NCI-H2196 (cell line): ENCODE data around the gene ACTN3.
"Not testable (repeated sequence)": the region's sequence is repeated elsewhere in the genome, so short reads cannot be mapped to it uniquely, and the experiment has no call there.

ENCODE experiments used
- DNase-seq: peaks from one replicate; lab custom pipeline; 2025; ENCODE audit not compliant: unreplicated experiment; lab: John Stamatoyannopoulos, UW

Gene ACTN3

DNA sequence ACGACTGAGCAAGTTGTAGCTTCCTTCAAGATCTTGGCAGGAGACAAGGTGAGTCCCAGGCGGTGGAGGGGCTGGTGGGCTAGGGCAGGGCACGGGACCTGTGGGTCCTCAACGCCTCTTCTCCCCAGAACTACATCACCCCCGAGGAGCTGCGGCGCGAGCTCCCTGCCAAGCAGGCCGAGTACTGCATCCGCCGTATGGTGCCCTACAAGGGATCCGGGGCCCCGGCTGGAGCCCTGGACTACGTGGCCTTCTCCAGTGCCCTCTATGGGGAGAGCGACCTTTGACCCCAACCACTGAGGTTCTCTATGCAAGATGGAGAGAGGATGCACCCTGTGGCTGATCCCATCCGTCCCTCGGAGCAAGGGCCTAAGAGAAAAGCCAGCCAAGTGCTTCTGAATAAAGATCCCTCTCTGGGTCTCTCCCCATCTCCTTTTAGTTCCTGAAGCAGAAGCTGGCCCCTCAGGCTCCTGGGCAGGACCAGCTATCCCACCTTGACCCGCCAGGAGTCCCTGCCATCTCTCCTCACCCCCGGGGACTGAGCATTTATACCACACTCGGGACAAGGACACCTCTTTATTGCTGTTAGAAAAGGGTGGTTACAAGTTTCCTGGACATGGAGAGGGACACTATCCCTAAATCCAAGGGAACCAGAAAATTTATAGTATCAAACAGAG, 16.3 kb downstream of the ACTN3 start:
- no peak for DNase-seq

DNA sequence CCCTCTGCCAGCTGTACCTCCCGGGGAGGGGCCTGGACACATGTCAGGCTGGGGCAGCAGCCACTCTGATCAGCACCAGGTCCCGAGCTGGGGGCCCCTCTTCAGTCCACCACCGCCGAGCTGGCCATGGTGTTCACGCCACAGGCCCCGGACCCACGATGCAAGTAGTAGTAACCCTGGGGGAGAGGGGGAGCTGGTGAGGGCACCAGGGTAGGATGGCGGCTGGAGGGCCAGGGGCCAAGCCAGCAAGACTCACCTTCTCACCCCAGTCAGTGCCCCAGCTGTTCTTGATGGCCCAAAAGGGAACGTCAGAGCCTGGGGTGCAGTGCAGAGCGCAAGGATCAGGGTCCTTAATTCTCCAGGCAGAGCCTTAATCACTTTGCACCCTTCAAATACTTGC, 17.1 kb downstream of the ACTN3 start:
- no peak for DNase-seq

- no peak for DNase-seq
Observed at GRCh38 chr11:66564538-66564937, 17.8 kb downstream of the ACTN3 start.

GRCh38 chr11:66564984-66565383, 18.3 kb downstream of the ACTN3 start:
- no peak for DNase-seq

- no peak for DNase-seq
Observed at GRCh38 chr11:66566221-66566620, 19.5 kb downstream of the ACTN3 start.

GRCh38 chr11:66567787-66568123, 21.1 kb downstream of the ACTN3 start:
- DNase-seq: no peak

DNA sequence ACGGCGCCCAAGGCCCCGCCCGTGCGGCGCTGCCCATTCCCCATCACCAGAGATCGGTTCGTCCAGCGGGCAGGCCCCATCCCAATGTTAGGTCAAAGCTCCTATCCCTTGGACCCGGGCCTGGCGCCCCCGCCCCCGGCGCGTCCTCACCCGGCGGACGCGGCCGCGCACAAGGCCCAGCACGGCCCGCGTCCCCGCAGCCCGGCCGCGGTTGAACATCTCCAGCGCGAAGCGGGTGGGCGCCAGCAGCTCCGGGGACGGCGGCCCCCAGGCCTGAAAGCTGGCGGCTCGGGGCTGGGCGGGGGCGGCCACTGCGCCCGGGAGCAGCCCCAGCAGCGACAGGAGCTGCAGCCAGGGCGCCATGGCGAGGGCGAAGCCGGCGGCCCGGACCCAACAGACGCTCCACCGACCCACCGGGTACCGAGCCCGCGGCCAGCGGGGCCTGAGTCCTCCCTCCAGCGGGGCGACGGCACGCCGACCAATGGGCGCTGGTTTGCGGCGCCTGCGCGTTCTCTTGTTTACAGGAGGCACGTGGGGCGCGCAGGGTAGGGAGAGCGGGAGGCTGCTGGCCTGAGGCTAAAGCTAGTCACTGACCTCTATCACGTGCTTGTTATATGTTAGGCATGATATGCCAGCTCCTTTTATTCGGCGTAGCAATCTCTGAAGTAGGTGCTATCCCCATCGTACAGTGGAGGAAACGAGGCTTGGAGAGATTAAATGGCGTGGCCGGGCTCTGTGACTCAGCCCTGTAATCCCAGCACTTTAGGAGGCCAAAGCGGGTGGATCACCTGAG, 21.6 kb downstream of the ACTN3 start, which contains the start of gene CTSF:
Gene CTSF, minus strand, starts transcription at position 483 of the 793 bp plus-strand sequence. Its CDS starts 120 bp downstream, at position 363.
- peak; percentile 93 for DNase-seq

DNA sequence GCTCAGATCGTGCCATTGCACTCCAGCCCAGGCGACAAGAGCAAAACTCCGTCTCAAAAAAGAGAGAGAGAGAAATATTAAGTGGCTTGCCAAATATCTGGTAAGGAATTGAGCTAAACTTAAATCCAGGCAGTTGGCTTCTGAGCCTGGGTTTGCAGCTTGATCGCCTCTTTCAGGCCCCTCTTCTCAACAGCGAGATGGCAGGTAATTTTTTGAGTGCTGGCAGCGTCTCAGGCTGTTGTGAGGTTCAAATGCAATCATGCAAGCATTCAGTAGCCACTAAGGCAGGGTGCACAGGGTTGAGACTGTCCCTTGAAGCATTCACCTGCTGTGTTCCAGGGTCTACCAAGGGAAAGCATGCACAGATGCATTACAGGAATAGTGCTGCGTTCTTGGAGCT, 22.4 kb downstream of the ACTN3 start:
- DNase-seq: no peak

- DNase-seq: no peak
Observed at GRCh38 chr11:66570079-66570849, 23.6 kb downstream of the ACTN3 start.

GRCh38 chr11:66570850-66571180, 24.1 kb downstream of the ACTN3 start:
- no peak for DNase-seq

DNA sequence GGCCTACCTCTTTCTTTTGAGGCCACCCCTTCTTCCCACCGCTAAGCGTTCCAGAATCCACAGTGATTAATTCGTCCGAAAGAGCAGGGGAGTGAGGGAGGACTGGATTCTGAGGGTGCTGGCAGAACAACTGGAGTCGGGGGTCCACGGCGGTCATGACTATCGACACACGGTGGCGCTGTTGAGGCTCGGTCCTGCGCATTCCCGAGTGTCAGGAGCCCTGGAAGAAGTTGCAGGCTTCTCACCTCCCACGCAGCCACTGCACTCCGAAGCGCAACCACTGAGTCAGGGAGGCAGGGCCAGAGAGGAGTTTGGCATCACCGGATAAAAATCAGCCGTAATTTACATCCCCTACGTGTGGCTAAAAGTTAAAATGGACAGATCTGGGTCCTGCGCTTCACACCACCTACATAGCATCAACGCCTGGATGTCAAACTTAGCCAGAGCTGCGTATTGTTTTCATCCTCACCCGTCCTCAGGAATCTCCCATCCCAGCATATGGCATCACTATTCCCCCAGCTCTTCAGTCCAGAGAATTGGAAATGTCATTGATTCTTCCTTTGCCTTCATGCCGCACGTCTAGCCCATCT, 32.4 kb downstream of the ACTN3 start:
- peak; percentile 54 for DNase-seq

DNA sequence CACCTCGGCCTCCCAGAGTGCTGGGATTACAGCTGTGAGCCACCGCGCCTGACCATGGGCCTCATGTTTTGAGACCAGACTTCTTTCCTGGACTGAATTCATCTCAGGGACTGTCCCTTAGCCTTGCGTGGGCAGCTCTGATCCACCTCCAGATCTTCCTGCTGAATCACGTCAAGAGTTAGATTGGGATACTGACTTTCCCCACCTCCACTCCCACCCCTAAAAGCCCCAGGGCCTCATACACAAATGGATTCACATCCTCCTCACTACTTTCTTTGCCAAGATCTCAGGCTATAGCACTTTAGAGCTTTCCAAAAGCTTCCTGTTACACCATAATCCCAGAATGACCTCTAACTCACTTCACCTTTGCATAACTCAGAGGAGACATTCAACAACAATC, 34.1 kb downstream of the ACTN3 start:
- DNase-seq: no peak

DNA sequence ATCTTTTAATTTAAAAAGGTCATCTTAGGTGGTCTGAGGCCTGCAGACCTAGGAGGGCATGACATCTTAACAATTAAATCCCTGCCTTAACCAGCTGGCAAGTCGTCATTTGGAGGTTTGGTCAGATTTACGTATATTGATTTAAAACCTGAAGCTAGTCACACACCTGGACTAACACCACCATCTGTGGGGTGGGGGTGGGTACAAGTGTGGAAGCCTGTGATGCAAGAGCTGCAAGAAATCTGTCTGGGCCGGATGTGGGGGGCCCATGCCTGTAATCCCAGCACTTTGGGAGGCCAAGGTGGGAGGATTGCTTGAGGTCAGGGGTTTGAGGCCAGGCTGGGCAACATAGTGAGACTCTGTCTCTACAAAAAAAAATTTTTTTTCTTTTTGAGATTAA, 34.6 kb downstream of the ACTN3 start:
- DNase-seq: no peak

DNA sequence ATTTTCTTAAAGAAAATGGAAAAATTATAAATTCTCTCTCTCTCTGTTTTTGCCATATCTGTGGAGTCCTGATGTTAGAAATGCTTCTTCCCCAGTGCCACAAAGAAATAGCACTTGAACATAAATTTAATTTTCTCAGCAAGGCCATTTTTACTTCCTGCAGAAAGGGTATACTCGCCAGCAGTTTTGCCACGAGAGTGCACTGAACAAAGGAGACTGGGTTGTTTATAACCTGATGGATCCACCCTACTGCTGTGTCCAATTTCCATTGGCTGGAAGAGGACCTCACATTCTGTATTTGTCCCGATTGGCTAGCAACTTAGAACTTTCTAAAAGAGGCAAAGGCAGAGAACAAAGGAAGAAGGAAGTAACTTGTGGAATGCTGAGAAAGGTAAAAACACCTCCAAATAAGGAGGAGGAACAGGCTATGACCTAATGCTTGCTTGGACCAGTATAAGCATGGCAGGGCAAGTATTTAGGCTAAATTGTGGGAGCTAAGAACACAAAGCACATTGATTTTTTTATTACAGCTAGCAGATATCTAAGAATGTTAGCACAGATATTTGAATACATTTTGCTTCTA, 36.0 kb downstream of the ACTN3 start:
- DNase-seq: not testable (repeated sequence)

DNA sequence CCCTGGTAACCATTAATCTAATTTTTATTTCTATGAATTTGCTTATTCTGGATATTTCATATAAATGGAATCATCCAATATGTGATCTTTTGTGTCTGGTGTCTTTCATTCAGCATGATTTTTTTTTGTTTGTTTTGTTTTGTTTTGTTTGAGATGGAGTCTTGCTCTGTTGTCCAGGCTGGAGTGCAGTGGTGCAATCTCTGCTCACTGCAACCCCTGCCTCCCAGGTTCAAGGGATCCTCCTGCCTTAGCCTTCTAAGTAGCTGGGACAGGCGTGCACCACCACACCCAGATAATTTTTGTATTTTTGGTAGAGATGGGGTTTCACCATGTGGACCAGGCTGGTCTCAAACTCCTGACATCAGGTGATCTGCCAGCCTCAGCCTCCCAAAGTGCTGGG, 38.7 kb downstream of the ACTN3 start:
- DNase-seq: not testable (repeated sequence)

GRCh38 chr11:66586136-66586535, 39.4 kb downstream of the ACTN3 start:
- no peak for DNase-seq

GRCh38 chr11:66589315-66589714, 42.6 kb downstream of the ACTN3 start:
- DNase-seq: not testable (repeated sequence)

GRCh38 chr11:66589996-66590675, 43.4 kb downstream of the ACTN3 start:
- DNase-seq: no peak

DNA sequence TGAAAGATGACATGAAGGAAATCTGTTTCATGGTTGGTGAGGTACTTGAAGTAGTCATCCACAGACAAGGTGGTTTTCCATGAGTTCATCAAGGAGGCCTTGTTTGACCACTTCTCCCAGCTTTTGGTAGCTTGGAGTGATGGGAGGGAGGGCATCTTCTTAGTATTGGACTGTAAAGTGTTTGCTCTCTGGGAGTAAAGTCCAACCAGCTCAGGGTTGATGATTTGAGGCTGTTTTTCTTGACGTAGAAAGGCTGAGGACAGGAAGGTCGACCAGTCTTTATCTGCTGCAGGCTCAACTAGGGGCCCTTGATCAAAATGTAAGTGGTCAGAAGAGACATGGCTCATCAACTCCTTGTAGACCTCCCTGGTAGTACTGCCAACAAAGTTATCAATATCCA, 44.5 kb downstream of the ACTN3 start:
- no peak for DNase-seq

DNA sequence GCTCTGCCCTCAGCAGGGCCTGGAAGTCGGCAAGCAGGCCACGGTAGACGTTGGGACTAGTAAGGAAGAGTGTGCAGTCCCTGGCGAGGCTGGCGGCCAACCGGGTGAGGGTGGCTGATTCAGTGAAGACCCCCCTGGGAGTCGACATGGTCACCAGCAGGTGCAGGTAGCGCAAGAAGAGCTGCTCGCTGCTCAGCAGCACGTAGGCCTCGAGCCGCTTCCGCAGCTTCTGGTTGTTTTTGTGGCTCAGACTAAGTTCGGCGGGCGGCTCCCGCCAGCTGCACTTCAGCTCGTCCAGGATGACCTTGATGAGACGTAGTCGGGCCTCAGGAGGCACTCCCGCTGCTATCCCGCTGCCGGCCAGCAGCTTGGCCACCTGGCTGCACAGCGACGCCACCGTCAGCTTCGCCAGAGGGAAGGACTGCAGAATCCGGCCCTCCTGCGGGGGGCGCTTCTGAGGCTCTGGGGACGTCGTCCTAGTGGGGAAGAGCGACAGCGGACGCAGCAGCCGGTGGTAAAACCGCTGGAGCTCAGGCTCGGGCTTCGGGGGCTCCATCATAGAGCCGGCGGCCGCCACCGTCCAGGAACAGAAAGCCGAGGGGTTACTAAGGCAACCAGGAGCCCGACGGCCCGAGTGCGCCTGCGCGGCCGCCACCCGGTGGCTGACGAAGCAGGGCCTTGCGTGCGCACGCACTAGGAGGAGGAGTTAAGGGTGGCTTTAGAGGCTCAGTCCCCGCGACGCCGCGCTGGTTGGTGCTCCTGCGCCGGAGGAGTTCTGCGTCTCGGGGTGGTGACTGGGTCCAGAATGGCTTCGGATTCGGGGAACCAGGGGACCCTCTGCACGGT, 46.0 kb downstream of the ACTN3 start, which contains the start of the genes CCDC87 and CCS:
Gene CCDC87, minus strand, starts transcription at position 607 of the 846 bp plus-strand sequence. Its CDS starts 48 bp downstream, at position 559.
Gene CCS, plus strand, starts transcription at position 729 of the 846 bp plus-strand sequence. Its CDS starts 77 bp downstream, at position 806.
- DNase-seq: peak; percentile 96
